Endothelial cell of umbilical vein (primary cell): ENCODE measurements around the gene POLE. TPM values are rescaled to one million over a fixed set of nuclear protein-coding genes. Genes with fewer than 3 reads are reported as not detected.

Source experiments
- BruUV-seq: library from RNA; stranded (reverse); fragments of 400-500 nt; replicated peaks from 2 replicates; lab custom pipeline; 2021; lab: Mats Ljungman, UMichigan
- CTCF ChIA-PET: fragments of 300-600, 350-600 bp; sonication (Branson Sonifier 250); formaldehyde crosslinking; loops from one replicate; lab custom pipeline; 2021; ENCODE audit warnings: antibody characterized with exemption, inconsistent platforms; lab: Charles Lee
- POLR2A ChIA-PET: fragments of 300-600, 350-600 bp; sonication (Branson Sonifier 250); formaldehyde crosslinking; loops from one replicate; lab custom pipeline; 2021; ENCODE audit warnings: antibody characterized with exemption, inconsistent platforms; lab: Charles Lee
- DNase-seq: peaks from one replicate; pipeline ENCODE4 v3.0.0-alpha.2; 2011; ENCODE audit warnings: low read depth, low spot score
- FAIRE-seq: peaks from 2 replicates; lab custom pipeline; 2011; peaks lifted over from hg19 to GRCh38; lab: Jason Lieb, UNC
- H2AFZ ChIP-seq: 2 replicates; pipeline ENCODE4 v1.6.0; 2012; ENCODE audit warnings: low read depth, low read length, control low read depth, inconsistent platforms
- H3K27ac ChIP-seq: 2 replicates; pipeline ENCODE4 v1.5.1; 2011; ENCODE audit warnings: low read depth, mild to moderate bottlenecking, control low read depth, low read length, moderate library complexity; ENCODE audit not compliant: insufficient read depth
- H3K27me3 ChIP-seq, 2 experiments: 2 replicates each; pipeline versions ENCODE4 v1.6.0 to v1.6.1; 2011; ENCODE audit warnings: low read length in 2 of 2, mixed read lengths in 1 of 2; ENCODE audit not compliant: control insufficient read depth in 2 of 2, insufficient read depth in 2 of 2
- H3K36me3 ChIP-seq, 2 experiments: 2 replicates in 1 of 2; 3 replicates in 1 of 2; pipeline ENCODE4 v1.5.1; 2011; ENCODE audit warnings: low read length in 2 of 2, mild to moderate bottlenecking in 1 of 2, moderate library complexity in 1 of 2; ENCODE audit not compliant: control insufficient read depth in 2 of 2, insufficient read depth in 2 of 2; ENCODE audit errors: extremely low read depth in 1 of 2
- H3K4me1 ChIP-seq: 3 replicates; pipeline ENCODE4 v1.5.1; 2011; ENCODE audit warnings: mild to moderate bottlenecking, low read length; ENCODE audit not compliant: control insufficient read depth, insufficient read depth; ENCODE audit errors: extremely low read depth
- H3K4me2 ChIP-seq: 2 replicates; pipeline ENCODE4 v1.6.1; 2011; ENCODE audit warnings: low read length, control low read depth, mixed read lengths; ENCODE audit not compliant: insufficient read depth
- H3K4me3 ChIP-seq, 3 experiments: fragments of 200-600 bp in 1 of 3; sonication (generic), shearing (Covaris generic) in 1 of 3; replicated peaks in 1 of 3; 2 replicates each; pipeline ENCODE4 v1.5.1; 2011 to 2016; ENCODE audit warnings: control low read depth in 3 of 3, low read length in 3 of 3, mild to moderate bottlenecking in 2 of 3, inconsistent platforms in 1 of 3, low read depth in 1 of 3, moderate library complexity in 1 of 3; ENCODE audit not compliant: insufficient read depth in 1 of 3
- H3K79me2 ChIP-seq: 2 replicates; pipeline ENCODE4 v1.6.0; 2012; ENCODE audit warnings: low read length, inconsistent platforms; ENCODE audit not compliant: control insufficient read depth, insufficient read depth
- H3K9ac ChIP-seq: replicated peaks from 2 replicates; pipeline ENCODE3; 2011; ENCODE audit warnings: low read length, control low read depth; ENCODE audit not compliant: insufficient read depth; ENCODE audit errors: extremely low read depth
- H3K9me1 ChIP-seq: replicated peaks from 3 replicates; pipeline ENCODE4 v1.6.0; 2011; ENCODE audit warnings: mild to moderate bottlenecking, low read length; ENCODE audit not compliant: control insufficient read depth, insufficient read depth; ENCODE audit errors: extremely low read depth
- H3K9me3 ChIP-seq: replicated peaks from 2 replicates; pipeline ENCODE4 v1.5.1; 2012; ENCODE audit warnings: low read length, inconsistent platforms; ENCODE audit not compliant: control insufficient read depth, insufficient read depth
- H4K20me1 ChIP-seq: replicated peaks from 2 replicates; pipeline ENCODE3; 2011; ENCODE audit warnings: mild to moderate bottlenecking, low read length; ENCODE audit not compliant: control insufficient read depth, insufficient read depth; ENCODE audit errors: extremely low read depth
- EZH2 ChIP-seq: IDR thresholded peaks from 2 replicates; pipeline ENCODE4 v1.6.1; 2012; ENCODE audit warnings: borderline replicate concordance, low read depth, mild to moderate bottlenecking, moderate library complexity, low read length, inconsistent platforms; ENCODE audit not compliant: severe bottlenecking
- FOS ChIP-seq: IDR thresholded peaks from 2 replicates; pipeline ENCODE4 v1.6.1; 2011; ENCODE audit warnings: mild to moderate bottlenecking, low read length, moderate library complexity, borderline replicate concordance; ENCODE audit not compliant: insufficient read depth
- GATA2 ChIP-seq: IDR thresholded peaks from 2 replicates; pipeline ENCODE4 v1.7.0; 2011; ENCODE audit warnings: low read depth, mild to moderate bottlenecking, moderate library complexity, mixed read lengths, low read length; ENCODE audit not compliant: insufficient read length, insufficient read depth
- JUN ChIP-seq: IDR thresholded peaks from 2 replicates; pipeline ENCODE4 v1.6.1; 2011; ENCODE audit warnings: borderline replicate concordance, low read depth; ENCODE audit not compliant: insufficient read length, insufficient read depth
- MAX ChIP-seq: IDR thresholded peaks from 2 replicates; pipeline ENCODE4 v1.6.1; 2011; ENCODE audit not compliant: insufficient read depth, insufficient read length
- MYC ChIP-seq: IDR thresholded peaks from one replicate; pipeline ENCODE4 v1.6.1; 2011; ENCODE audit warnings: mild to moderate bottlenecking, low read depth, low read length
- POLR2A ChIP-seq: IDR thresholded peaks from 2 replicates; pipeline ENCODE4 v1.6.1; 2012; ENCODE audit warnings: low read depth, mild to moderate bottlenecking, control low read depth, low read length
- POLR2AphosphoS5 ChIP-seq: IDR thresholded peaks from 2 replicates; pipeline ENCODE4 v1.6.1; 2012; ENCODE audit warnings: low read depth, mild to moderate bottlenecking, control low read depth, low read length, moderate library complexity; ENCODE audit not compliant: insufficient read depth
- dilution Hi-C: fragments of 300-500 bp; cut with MboI; formaldehyde crosslinking; loops from one replicate; pipeline ENCODE4 v1.15.0; 2019; ENCODE audit warnings: low sequenced_read_pairs; ENCODE audit not compliant: extremely low pct_ligation_motif_present
- intact Hi-C: fragments of 100-400 bp; cut with micrococcal nuclease; formaldehyde crosslinking; loops from one replicate; pipeline ENCODE4 v1.10.0; 2022
- polyA plus RNA-seq, 4 experiments: library from polyadenylated mRNA; depleted of rRNA in 3 of 4; stranded (reverse) in 3 of 4; unstranded in 1 of 4; fragments of >200 nt; gene quantifications; 2 replicates each; pipeline versions ENCODE4 v1.2.1 to v1.2.3, GENCODE V29; 2011 to 2012; ENCODE audit warnings: missing spikeins in 1 of 4
- total RNA-seq: library from RNA; stranded (reverse); gene quantifications from 2 replicates; pipeline ENCODE4 v1.2.3, GENCODE V29; 2021
- TF ChIP-seq, protein P1 (sequence below), 2 donors: IDR thresholded peaks; 1 replicate in 1 of 2; 2 replicates in 1 of 2; pipeline ENCODE4 v1.5.1; 2011; ENCODE audit warnings: low read length in 2 of 2, mild to moderate bottlenecking in 2 of 2, moderate library complexity in 2 of 2, control low read depth in 1 of 2, inconsistent platforms in 1 of 2, low read depth in 1 of 2; ENCODE audit not compliant: insufficient read depth in 1 of 2; ENCODE audit errors: extremely low read depth in 1 of 2

The POLE gene
- total and polyA plus RNA-seq, 2 donors (not counting 3 experiments of a cell fraction or from before 2014, with no cell fraction given) = 22.9 to 82.7 TPM

DNA sequence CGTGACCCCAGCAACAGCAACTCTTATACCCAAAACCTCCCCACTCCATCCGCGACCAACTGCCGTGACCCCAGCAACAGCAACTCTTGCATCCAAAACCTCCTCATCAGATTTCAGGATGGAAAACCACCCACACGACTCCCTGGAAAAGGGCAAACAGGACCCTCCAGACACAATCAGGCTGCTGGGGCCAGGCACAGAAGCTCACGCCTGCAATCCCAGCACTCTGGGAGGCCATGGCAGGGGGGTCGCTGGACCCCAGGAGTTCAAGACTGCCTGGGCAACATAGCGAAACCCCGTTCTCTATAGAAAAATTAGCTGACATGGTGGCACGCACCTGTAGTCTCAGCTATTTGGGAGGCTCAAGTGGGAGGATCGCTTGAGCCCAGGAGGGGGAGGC, 43.2 kb upstream of the POLE start:
- DNase-seq = no peak
- Histone ChIP-seq H3K9me3 (no peaks in the 10 kb centered on the region), H3K4me2 (no peak overlapping the region), H3K9ac (no peak overlapping the region), H3K9me1 (no peaks in the 10 kb centered on the region), H3K36me3 (peaks cover 28 to 51% of the 10 kb centered on the region in 2 experiments), H4K20me1 (no peaks in the 10 kb centered on the region), H2AFZ (no peak overlapping the region), H3K27ac (no peak overlapping the region), H3K4me1 (no peaks in the 10 kb centered on the region), H3K79me2 (peaks cover 6% of the 10 kb centered on the region), H3K27me3 (no peaks in the 10 kb centered on the region), H3K4me3 (no peak overlapping the region)
- no peak for FAIRE-seq
- CTCF ChIA-PET = no interaction called here
- BruUV-seq = no TSS peak
- POLR2A ChIA-PET = no interaction called here
- intact Hi-C loops (no loop called here), dilution Hi-C loops (no loop called here)
- no peak for TF ChIP-seq FOS
- TF ChIP-seq, protein P1, sequence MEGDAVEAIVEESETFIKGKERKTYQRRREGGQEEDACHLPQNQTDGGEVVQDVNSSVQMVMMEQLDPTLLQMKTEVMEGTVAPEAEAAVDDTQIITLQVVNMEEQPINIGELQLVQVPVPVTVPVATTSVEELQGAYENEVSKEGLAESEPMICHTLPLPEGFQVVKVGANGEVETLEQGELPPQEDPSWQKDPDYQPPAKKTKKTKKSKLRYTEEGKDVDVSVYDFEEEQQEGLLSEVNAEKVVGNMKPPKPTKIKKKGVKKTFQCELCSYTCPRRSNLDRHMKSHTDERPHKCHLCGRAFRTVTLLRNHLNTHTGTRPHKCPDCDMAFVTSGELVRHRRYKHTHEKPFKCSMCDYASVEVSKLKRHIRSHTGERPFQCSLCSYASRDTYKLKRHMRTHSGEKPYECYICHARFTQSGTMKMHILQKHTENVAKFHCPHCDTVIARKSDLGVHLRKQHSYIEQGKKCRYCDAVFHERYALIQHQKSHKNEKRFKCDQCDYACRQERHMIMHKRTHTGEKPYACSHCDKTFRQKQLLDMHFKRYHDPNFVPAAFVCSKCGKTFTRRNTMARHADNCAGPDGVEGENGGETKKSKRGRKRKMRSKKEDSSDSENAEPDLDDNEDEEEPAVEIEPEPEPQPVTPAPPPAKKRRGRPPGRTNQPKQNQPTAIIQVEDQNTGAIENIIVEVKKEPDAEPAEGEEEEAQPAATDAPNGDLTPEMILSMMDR (IDR thresholded peaks at IDR 0.05; ENCODE audit: extremely low read depth in 1 of 2, insufficient read depth in 1 of 2, low read depth in 1 of 2, low read length in 2 of 2) = no peak
- no peak for TF ChIP-seq GATA2
- no peak for TF ChIP-seq POLR2A
- no peak for TF ChIP-seq EZH2
- TF ChIP-seq JUN = no peak
- no peak for TF ChIP-seq POLR2AphosphoS5
- TF ChIP-seq MAX = no peak
- TF ChIP-seq MYC = no peak
